Right forelimb (tissue), 1 donor: Measurements from ENCODE around the gene NTN1.

Experiments used
- DNase-seq: peaks from one replicate; pipeline ENCODE4 v3.0.0-alpha.2; 2018

NTN1 gene

DNA sequence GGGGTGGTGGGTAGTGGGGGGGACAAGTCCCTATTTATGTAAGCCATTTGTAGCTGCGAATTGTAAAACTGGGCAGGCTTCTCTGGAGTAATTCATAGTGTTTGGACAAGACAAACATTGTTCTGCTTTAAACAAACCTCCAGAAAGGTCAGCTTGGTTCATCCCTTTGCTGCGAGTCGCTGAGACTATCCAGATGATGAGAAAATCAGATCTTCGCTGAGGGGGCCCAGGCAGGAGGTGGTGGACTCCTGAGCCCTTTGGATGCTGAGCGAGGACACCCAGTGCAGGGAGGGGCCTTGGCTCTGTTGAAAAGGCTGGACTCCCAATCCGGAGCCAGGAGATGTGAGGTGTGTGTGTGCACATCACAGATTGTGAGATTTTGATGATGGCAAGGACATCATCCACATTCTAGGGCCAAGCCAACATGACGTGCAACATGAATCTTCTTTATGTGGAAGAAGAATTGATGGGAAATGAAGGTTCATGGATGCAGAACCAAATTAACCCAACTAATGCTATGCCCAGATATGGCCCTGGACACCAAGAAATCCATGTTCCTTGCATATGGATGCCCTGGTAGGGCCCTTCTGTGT lies 15.0 kb upstream of the NTN1 start:
- no peak for DNase-seq

GRCh38 chr17:9007052-9007714 lies 14.1 kb upstream of the NTN1 start:
- DNase-seq = no peak

GRCh38 chr17:9009096-9009495 lies 12.2 kb upstream of the NTN1 start:
- DNase-seq = no peak

DNA sequence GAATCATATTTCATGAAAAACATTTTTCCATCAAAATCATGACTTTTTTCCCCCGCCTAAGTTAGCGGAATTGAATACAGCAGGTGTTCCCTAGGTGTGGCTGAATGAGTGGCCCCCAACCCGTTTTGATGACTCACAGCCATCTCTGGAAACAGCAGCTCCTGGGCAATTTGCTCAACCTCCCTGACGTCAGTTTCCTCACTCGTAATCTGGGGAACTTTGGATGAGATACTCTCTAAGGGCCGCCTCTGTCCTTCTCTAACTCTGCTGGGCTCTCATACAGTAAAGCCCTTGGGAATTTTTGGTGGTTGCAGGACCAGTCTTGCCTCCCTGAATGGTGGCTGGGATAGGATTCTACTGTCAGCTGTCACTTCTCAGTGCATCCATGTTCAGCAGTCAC lies 11.6 kb upstream of the NTN1 start:
- no peak for DNase-seq

DNA sequence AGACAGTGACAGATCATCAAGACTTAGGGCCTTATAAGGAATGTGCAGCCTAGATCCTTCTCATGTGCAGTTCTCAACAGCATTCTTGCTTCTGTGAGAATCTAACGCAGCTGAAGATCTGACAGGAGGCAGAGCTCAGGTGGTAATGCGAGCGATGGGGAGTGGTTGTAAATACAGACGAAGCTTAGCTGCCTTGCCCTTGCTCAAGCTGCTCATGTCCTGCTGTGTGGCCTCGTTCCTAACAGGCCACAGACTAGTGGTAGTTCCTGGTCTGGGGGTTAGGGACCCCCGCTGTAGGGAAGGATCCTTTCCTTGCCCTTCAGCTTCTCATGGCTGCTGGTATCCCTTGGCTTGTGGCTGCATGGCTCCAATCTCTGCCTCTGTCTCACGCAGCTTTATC lies 10.3 kb upstream of the NTN1 start:
- no peak for DNase-seq

- no peak for DNase-seq
Observed at GRCh38 chr17:9016941-9017552, 4.3 kb upstream of the NTN1 start.

DNA sequence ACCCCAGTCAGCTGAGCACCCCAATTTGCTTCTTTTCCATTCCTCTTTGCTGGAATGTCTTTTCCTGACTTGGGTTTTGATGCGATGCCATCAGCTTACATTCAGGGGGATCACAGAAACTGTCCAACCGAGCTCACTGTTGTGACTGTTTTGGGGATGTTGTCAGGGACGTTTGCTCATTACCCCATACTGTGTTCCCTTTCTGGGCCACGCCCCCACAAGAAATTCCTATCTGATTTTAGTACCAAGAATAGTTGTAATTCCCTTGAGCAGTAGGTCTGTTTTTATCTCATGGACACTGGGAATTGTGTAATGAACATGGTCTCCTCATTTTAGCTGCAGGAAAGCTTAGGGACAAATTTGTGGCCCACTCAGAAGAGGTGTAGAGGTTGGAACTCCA lies 2.6 kb upstream of the NTN1 start:
- DNase-seq = no peak

DNA sequence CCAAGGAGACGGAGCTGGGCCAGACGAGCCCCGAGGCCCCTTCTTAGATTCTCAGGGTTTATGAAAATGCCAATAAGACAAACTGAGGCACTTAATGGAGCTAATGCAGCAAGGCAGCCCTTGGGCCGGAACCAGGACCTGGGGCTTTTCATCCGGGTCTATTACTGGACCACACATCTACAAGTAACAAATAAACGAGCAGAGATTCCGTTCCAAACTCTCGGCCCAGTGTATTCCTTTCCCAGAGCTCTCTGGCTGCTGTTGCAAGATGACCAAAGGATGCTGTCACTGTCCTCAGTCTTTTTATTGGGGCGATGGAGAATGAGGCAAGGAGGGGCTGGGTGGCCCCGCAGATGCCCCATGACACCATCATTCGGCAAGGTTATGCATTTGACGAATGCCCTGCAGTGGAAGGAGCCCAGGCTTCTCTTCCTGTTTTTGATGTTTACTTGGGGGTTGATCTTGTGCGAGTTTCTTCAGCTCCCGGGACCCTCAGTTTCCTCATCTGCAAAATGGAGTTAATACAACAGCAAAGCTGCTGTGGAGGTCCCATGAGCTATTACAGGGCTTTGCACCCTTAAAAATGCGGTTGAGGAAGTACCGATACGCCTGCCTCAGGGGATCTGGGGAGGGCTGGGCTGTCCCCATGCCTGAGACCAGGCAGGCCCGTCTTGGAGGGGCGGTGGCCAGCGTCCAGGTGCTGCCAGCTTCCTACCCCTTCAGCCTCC lies 1.1 kb upstream of the NTN1 start:
- no peak for DNase-seq

GRCh38 chr17:9020824-9021157 lies 519 bp upstream of the NTN1 start:
- DNase-seq = no peak

- DNase-seq = peak; percentile 63
Observed at GRCh38 chr17:9021992-9022572, 772 bp downstream of the NTN1 start.

GRCh38 chr17:9022573-9023391 lies 1.5 kb downstream of the NTN1 start:
- DNase-seq = peak; percentile 62

GRCh38 chr17:9023392-9024218 lies 2.3 kb downstream of the NTN1 start:
- DNase-seq = no peak

DNA sequence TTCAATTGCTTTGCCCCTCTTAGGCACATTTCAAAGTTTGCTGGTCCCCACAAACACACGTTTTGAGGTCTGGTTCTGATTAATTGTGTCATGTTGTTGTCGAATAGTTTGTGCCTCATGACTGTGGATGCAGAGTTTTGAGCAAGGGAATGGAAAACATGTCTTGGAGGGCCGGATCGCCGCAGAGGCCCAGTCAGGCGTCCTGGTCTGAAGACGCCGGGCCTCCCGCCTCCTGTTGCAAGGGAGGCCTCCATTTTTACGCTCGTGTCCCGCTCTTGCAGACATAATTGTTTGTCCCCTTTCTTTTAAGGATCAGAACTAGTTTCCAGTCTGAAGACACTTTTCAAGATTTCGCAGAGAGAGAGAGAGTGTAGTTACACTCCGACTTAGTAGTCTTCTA lies 3.2 kb downstream of the NTN1 start:
- DNase-seq = no peak

DNA sequence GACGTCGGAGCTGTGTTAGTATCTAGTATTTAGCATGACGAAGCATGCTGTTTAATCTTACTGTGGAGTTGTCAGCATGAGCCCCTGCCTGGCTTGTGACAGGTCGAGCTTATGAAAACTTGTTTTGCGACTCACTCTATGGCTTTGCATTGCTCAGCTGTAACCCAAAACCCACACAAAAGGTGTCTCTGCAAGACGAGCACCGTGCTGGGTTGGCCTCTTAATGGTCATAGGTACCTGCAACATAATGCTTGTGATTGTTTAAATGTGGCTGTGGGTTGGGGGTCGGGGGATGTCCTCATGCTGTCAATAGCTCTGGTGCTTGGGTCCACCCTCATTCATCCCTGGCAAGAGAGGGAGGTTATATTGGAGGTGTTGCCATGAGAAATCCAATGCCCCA lies 5.4 kb downstream of the NTN1 start:
- no peak for DNase-seq

- DNase-seq = no peak
Observed at GRCh38 chr17:9028202-9028987, 7.1 kb downstream of the NTN1 start.

DNA sequence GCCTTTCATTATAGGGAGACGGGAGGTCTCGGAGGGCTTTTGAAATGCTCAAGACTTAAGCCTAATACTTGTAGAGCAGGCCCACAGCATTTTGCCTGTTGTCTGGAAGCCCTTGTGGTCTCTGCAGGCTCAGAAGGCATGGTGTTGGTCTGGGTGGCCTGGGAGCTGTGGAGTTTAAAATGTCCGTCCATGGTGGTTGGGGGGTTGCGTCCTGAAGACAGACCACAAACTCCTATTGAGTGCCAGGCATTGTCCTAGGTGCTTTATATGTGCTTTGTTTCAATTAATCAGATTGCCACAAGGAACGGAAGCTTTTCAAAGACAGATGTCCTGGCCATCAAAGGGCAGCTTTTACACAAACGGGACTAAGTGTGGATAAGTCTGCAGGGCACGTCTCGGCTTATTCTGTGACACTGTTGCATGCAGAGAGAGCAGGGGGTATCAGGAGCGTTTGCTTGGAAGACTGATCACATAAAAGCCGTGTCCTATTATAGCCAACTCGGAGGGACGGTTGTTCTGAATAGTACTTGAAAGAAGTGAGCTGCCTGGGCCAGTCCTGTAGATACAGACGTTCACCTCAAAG lies 7.8 kb downstream of the NTN1 start:
- no peak for DNase-seq

DNA sequence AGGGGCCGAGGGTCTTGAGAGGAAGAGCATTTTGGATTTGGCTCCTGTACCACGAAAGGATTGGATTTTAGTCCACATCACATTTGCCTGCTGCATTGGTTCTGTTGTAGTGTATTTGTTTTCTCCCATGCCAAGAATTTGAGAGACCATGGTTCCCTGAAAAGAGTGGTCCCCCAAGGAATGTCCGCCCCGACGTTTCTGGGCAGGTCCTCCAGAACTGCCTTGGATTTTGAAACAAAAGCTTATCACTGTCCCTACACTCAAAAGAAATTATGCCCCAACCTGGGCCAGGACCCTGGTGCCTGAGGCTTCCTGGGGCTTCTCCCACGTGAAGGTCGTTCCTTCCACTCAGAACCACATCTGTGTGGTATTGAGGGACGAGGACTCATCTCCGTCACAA lies 10.8 kb downstream of the NTN1 start:
- DNase-seq = no peak

DNA sequence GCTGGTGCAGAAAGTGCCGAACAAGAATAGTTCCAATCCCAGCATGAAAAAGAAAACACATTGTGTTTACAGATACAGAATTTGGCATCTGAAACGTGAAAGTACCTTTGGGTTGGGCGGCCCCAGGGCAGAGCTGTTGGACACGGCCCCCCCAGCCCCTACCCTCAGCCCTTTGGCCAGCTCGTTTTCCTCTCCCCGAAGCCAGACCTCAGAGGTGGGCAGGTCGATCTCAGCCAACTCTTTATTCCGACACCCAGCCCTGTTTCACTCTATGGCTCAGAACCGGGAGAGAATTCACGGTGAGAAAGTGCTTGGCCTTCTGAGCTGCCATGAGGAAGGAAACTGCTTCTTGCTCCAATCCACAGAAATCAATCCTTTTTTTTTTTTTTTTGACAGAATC lies 11.3 kb downstream of the NTN1 start:
- DNase-seq = no peak

DNA sequence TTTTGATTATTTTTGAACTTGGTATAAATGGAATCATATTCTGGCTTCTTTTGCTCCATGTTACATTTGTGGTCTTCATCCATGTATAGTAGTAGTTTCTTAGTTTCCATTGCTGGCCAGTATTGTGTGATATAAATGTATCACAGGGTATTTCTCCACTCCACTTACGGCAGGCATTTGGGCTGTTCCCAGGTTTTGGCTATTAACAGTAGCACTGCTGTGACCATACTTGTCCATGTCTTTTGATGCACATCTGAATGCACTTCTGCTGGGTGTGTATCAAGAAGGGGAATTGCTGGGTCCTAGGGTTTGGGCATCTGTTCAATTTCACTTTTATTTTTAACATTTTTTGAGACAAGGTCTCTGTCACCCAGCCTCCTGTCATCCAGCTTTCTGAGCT lies 13.9 kb downstream of the NTN1 start:
- DNase-seq = no peak

GRCh38 chr17:9036336-9036735 lies 15.0 kb downstream of the NTN1 start:
- no peak for DNase-seq

DNA sequence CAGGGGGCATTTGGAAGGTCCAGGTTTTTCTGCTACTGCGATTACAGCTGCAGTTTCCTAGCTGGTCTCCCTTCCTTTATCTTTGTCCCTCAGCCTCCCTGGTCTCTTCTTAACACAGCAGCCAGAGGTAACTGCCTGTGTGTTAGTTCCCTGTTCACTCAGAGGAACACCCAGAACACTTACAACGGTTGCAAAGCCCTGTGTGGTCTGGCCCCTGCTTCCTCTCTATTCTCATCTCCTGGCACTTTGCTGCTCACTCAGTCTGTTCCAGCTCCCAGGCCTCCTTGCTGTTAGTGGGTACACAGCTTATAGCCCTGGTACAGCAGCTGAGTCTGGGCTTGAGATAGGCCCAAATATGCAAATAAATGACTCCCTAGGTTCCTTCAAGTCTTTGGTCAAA lies 16.4 kb downstream of the NTN1 start:
- no peak for DNase-seq
